GM12878 (cell line): ENCODE results near the gene DYNLT2. TPM values are rescaled to one million over a fixed set of nuclear protein-coding genes. Genes with fewer than 3 reads are reported as not detected.

Experiments used
- BCLAF1 ChIP-seq: fragments of 450-650 bp; IDR thresholded peaks from 2 replicates; pipeline ENCODE4 v1.6.1; 2017; ENCODE audit warnings: antibody characterized with exemption, mild to moderate bottlenecking, moderate library complexity
- CHD2 ChIP-seq: IDR thresholded peaks from 2 replicates; pipeline ENCODE4 v1.6.1; 2011; ENCODE audit warnings: low read depth, low read length, improper control_type of control experiment, borderline replicate concordance
- EP300 ChIP-seq, 2 experiments: fragments of 150-350 bp in 1 of 2; IDR thresholded peaks; 2 replicates each; pipeline ENCODE4 v1.6.1; 2011 to 2012; ENCODE audit warnings: low read depth in 2 of 2, low read length in 2 of 2, borderline replicate concordance in 1 of 2, improper control_type of control experiment in 1 of 2, inconsistent platforms in 1 of 2; ENCODE audit not compliant: control insufficient read depth in 1 of 2
- ESRRA ChIP-seq: IDR thresholded peaks from 2 replicates; pipeline ENCODE4 v1.6.1; 2012; ENCODE audit warnings: mild to moderate bottlenecking, low read length, improper control_type of control experiment
- IRF3 ChIP-seq: fragments of 450-650 bp; IDR thresholded peaks from 2 replicates; pipeline ENCODE4 v1.6.1; 2014; ENCODE audit warnings: mild to moderate bottlenecking
- JUNB ChIP-seq: IDR thresholded peaks from 2 replicates; pipeline ENCODE4 v1.6.1; 2016; ENCODE audit warnings: antibody characterized with exemption, mild to moderate bottlenecking
- LARP7 ChIP-seq: fragments of 450-650 bp; IDR thresholded peaks from 2 replicates; pipeline ENCODE4 v1.6.1; 2017; ENCODE audit warnings: mild to moderate bottlenecking
- MYC ChIP-seq: IDR thresholded peaks from 2 replicates; pipeline ENCODE4 v1.6.1; 2011; ENCODE audit warnings: mild to moderate bottlenecking, low read length, moderate library complexity, inconsistent platforms; ENCODE audit not compliant: insufficient read depth, insufficient replicate concordance, insufficient read length, severe bottlenecking
- PAX5 ChIP-seq: IDR thresholded peaks from 2 replicates; pipeline ENCODE4 v1.6.1; 2011; ENCODE audit warnings: low read depth, low read length, borderline replicate concordance
- PAX8 ChIP-seq: fragments of 450-650 bp; IDR thresholded peaks from 2 replicates; pipeline ENCODE4 v1.6.1; 2017; ENCODE audit warnings: mild to moderate bottlenecking, moderate library complexity
- PBX3 ChIP-seq: IDR thresholded peaks from 2 replicates; pipeline ENCODE4 v1.6.1; 2011; ENCODE audit warnings: mild to moderate bottlenecking, low read depth, low read length, moderate library complexity; ENCODE audit not compliant: insufficient replicate concordance
- POLR2A ChIP-seq: IDR thresholded peaks from 2 replicates; pipeline ENCODE4 v1.6.1; 2011; ENCODE audit warnings: low read depth, mild to moderate bottlenecking, low read length
- SMARCA5 ChIP-seq: fragments of 450-650 bp; IDR thresholded peaks from 2 replicates; pipeline ENCODE4 v1.6.1; 2017; ENCODE audit warnings: mild to moderate bottlenecking
- SREBF2 ChIP-seq: IDR thresholded peaks from 2 replicates; pipeline ENCODE4 v1.6.1; 2012; ENCODE audit warnings: mild to moderate bottlenecking, low read length
- STAT1 ChIP-seq: fragments of 450-650 bp; conservative IDR thresholded peaks from 2 replicates; pipeline ENCODE4 v1.6.1; 2014; ENCODE audit warnings: antibody characterized with exemption, mild to moderate bottlenecking
- TCF7 ChIP-seq: IDR thresholded peaks from 2 replicates; pipeline ENCODE4 v1.6.1; 2014; ENCODE audit warnings: antibody characterized with exemption, borderline replicate concordance
- USF1 ChIP-seq: IDR thresholded peaks from 2 replicates; pipeline ENCODE4 v1.6.1; 2011; ENCODE audit warnings: borderline replicate concordance, low read depth, mild to moderate bottlenecking, moderate library complexity, mixed read lengths, low read length; ENCODE audit not compliant: insufficient read depth; ENCODE audit errors: extremely low read length
- ZNF217 ChIP-seq: fragments of 450-650 bp; IDR thresholded peaks from 2 replicates; pipeline ENCODE4 v1.6.1; 2017; ENCODE audit warnings: antibody characterized with exemption, mild to moderate bottlenecking
- polyA plus RNA-seq, 11 experiments: library from polyadenylated mRNA; depleted of rRNA in 4 of 11; unstranded in 6 of 11; stranded (reverse) in 5 of 11; fragments of >200 nt; fragmentation: Nextera tagmentation in 4 of 11; fragmentation: Illumina TruSeq in 1 of 11; extraction: Ambion mirVana in 4 of 11; extraction: Trizol in 1 of 11; gene quantifications; 1 replicate in 1 of 11; 2 replicates in 10 of 11; pipeline versions ENCODE4 v1.2.1 to v1.2.3, GENCODE V29; 2011 to 2016; ENCODE audit warnings: inconsistent platforms in 2 of 11, missing spikeins in 2 of 11, low read depth in 1 of 11
- total RNA-seq, 4 experiments: library from RNA; depleted of rRNA in 3 of 4; stranded (reverse); fragments of >200 nt in 3 of 4; fragmentation: Illumina TruSeq in 1 of 4; extraction: Trizol in 1 of 4; gene quantifications; 2 replicates each; pipeline versions ENCODE4 v1.2.1 to v1.2.3, GENCODE V29; 2013 to 2021
- TF ChIP-seq, protein P1 (sequence below): IDR thresholded peaks from 2 replicates; pipeline ENCODE4 v1.6.1; 2012; ENCODE audit warnings: mild to moderate bottlenecking, low read depth, low read length

DYNLT2 gene
- total and polyA plus RNA-seq, 10 of the 15 experiments (the other 5 are each of a cell fraction or from before 2014, with no cell fraction given): 2.2 to 5.9 (median 5.4) TPM

GRCh38 chr6:169723991-169724493 is 27.3 kb downstream of the DYNLT2 start (continued):
- TF ChIP-seq ZNF217: no peak
- no peak for TF ChIP-seq SREBF2
- TF ChIP-seq, protein P1, sequence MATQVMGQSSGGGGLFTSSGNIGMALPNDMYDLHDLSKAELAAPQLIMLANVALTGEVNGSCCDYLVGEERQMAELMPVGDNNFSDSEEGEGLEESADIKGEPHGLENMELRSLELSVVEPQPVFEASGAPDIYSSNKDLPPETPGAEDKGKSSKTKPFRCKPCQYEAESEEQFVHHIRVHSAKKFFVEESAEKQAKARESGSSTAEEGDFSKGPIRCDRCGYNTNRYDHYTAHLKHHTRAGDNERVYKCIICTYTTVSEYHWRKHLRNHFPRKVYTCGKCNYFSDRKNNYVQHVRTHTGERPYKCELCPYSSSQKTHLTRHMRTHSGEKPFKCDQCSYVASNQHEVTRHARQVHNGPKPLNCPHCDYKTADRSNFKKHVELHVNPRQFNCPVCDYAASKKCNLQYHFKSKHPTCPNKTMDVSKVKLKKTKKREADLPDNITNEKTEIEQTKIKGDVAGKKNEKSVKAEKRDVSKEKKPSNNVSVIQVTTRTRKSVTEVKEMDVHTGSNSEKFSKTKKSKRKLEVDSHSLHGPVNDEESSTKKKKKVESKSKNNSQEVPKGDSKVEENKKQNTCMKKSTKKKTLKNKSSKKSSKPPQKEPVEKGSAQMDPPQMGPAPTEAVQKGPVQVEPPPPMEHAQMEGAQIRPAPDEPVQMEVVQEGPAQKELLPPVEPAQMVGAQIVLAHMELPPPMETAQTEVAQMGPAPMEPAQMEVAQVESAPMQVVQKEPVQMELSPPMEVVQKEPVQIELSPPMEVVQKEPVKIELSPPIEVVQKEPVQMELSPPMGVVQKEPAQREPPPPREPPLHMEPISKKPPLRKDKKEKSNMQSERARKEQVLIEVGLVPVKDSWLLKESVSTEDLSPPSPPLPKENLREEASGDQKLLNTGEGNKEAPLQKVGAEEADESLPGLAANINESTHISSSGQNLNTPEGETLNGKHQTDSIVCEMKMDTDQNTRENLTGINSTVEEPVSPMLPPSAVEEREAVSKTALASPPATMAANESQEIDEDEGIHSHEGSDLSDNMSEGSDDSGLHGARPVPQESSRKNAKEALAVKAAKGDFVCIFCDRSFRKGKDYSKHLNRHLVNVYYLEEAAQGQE: no peak
- peak; percentile 32 for TF ChIP-seq LARP7
- peak; percentile 30 for TF ChIP-seq SMARCA5
- no peak for TF ChIP-seq PAX8
- no peak for TF ChIP-seq PAX5
- no peak for TF ChIP-seq TCF7
- TF ChIP-seq MYC: no peak
- TF ChIP-seq USF1: no peak
- no peak for TF ChIP-seq EP300 (IDR thresholded peaks at IDR 0.05; ENCODE audit: borderline replicate concordance in 1 of 2, control insufficient read depth in 1 of 2, low read depth in 2 of 2, low read length in 2 of 2)
- TF ChIP-seq CHD2: no peak
- no peak for TF ChIP-seq PBX3
- TF ChIP-seq IRF3: no peak
- no peak for TF ChIP-seq STAT1
- no peak for TF ChIP-seq ESRRA
- peak; percentile 60 for TF ChIP-seq POLR2A
- no peak for TF ChIP-seq BCLAF1
- TF ChIP-seq JUNB: no peak
